B cell (primary cell): ENCODE measurements around the gene SLC2A13. TPM values are rescaled to one million over a fixed set of nuclear protein-coding genes. Genes with fewer than 3 reads are reported as not detected.

Experiments
- ATAC-seq: fragments of 200-7000 bp; cut with Tn5 transposase; one replicate; pipeline ENCODE4 v1.10.0; 2021; ENCODE audit warnings: low read depth, mild to moderate bottlenecking, moderate number of reproducible peaks, moderate library complexity
- CTCF ChIA-PET: fragments of 350-600 bp; sonication (Branson Sonifier 250); formaldehyde crosslinking; loops from one replicate; lab custom pipeline; 2021; ENCODE audit warnings: antibody characterized with exemption, inconsistent platforms; lab: Charles Lee
- POLR2A ChIA-PET: fragments of 350-600 bp; sonication (Branson Sonifier 250); formaldehyde crosslinking; loops from one replicate; lab custom pipeline; 2021; ENCODE audit warnings: antibody characterized with exemption; lab: Charles Lee
- DNase-seq: peaks from one replicate; pipeline ENCODE4 v3.0.0; 2013
- H2AFZ ChIP-seq: 2 replicates; pipeline ENCODE4 v1.6.1; 2012; ENCODE audit warnings: mild to moderate bottlenecking, low read depth, low read length; ENCODE audit not compliant: insufficient read depth, poor library complexity, severe bottlenecking
- H3K27ac ChIP-seq, 2 donors: 1 replicate in 1 of 2; 2 replicates in 1 of 2; pipeline ENCODE4 v1.5.1; 2012 to 2013; ENCODE audit warnings: low read length in 2 of 2, mild to moderate bottlenecking in 2 of 2, moderate library complexity in 1 of 2
- H3K27me3 ChIP-seq, 4 experiments: fragments of 200-600 bp in 1 of 4; sonication (generic) in 1 of 4; replicated peaks in 1 of 4; 1 replicate in 2 of 4; 2 replicates in 2 of 4; pipeline versions ENCODE4 v1.6.1 to v1.7.0; 2013 to 2016; ENCODE audit warnings: low read length in 3 of 4, mild to moderate bottlenecking in 2 of 4, mixed read lengths in 1 of 4, moderate library complexity in 1 of 4; ENCODE audit not compliant: insufficient read depth in 4 of 4, control insufficient read depth in 3 of 4; ENCODE audit errors: control extremely low read depth in 1 of 4
- H3K36me3 ChIP-seq, 2 experiments: replicated peaks in 1 of 2; 1 replicate in 1 of 2; 2 replicates in 1 of 2; pipeline versions ENCODE4 v1.6.1 to v1.7.1; 2013; ENCODE audit warnings: low read length in 1 of 2; ENCODE audit not compliant: insufficient read depth in 2 of 2, control insufficient read depth in 1 of 2; ENCODE audit errors: control extremely low read depth in 1 of 2, extremely low read depth in 1 of 2
- H3K4me1 ChIP-seq, 2 donors: fragments of 200-600 bp in 1 of 2; sonication (generic) in 1 of 2; 1 replicate in 1 of 2; 2 replicates in 1 of 2; pipeline versions ENCODE4 v1.5.1 to v1.6.1; 2013 to 2017; ENCODE audit warnings: low read length in 2 of 2; ENCODE audit not compliant: control insufficient read depth in 2 of 2, insufficient read depth in 2 of 2
- H3K4me2 ChIP-seq: replicated peaks from 2 replicates; pipeline ENCODE3; 2012; ENCODE audit warnings: mild to moderate bottlenecking, low read depth, low read length; ENCODE audit not compliant: poor library complexity, severe bottlenecking
- H3K4me3 ChIP-seq, 5 experiments: fragments of 200-600 bp in 1 of 5; sonication (generic) in 1 of 5; 1 replicate in 3 of 5; 2 replicates in 2 of 5; pipeline versions ENCODE4 v1.5.1 to v1.7.0; 2011 to 2016; ENCODE audit warnings: low read length in 4 of 5, mild to moderate bottlenecking in 4 of 5, low read depth in 2 of 5, control low read depth in 1 of 5, moderate library complexity in 1 of 5; ENCODE audit not compliant: insufficient read depth in 1 of 5; ENCODE audit errors: control extremely low read depth in 1 of 5, extremely low read depth in 1 of 5
- H3K79me2 ChIP-seq: fragments of 200-600 bp; sonication (generic); one replicate; pipeline ENCODE4 v1.6.0; 2016; ENCODE audit warnings: low read length; ENCODE audit not compliant: control insufficient read depth, insufficient read depth
- H3K9ac ChIP-seq: fragments of 200-600 bp; sonication (generic); 2 replicates; pipeline ENCODE4 v1.6.1; 2017; ENCODE audit warnings: mild to moderate bottlenecking, low read length, moderate library complexity
- H3K9me3 ChIP-seq, 3 donors: one replicate each; pipeline versions ENCODE4 v1.6.1 to v1.7.1; 2013; ENCODE audit warnings: low read length in 2 of 3; ENCODE audit not compliant: control insufficient read depth in 2 of 3, insufficient read depth in 1 of 3; ENCODE audit errors: control extremely low read depth in 1 of 3
- H4K20me1 ChIP-seq: 2 replicates; pipeline ENCODE4 v1.6.0; 2012; ENCODE audit warnings: mild to moderate bottlenecking, low read length; ENCODE audit not compliant: insufficient read depth, control insufficient read depth, poor library complexity, severe bottlenecking
- H3K27ac Mint-ChIP-seq: one replicate; pipeline ENCODE4 v1.8.0; 2021; ENCODE audit warnings: mixed read lengths
- H3K27me3 Mint-ChIP-seq: one replicate; pipeline ENCODE4 v1.8.0; 2021; ENCODE audit warnings: mixed read lengths
- H3K4me1 Mint-ChIP-seq: one replicate; pipeline ENCODE4 v1.8.0; 2021; ENCODE audit warnings: mixed read lengths
- H3K4me3 Mint-ChIP-seq: one replicate; pipeline ENCODE4 v1.8.0; 2021; ENCODE audit warnings: mixed read lengths
- H3K9me3 Mint-ChIP-seq: one replicate; pipeline ENCODE4 v1.8.0; 2022; ENCODE audit warnings: mixed read lengths; ENCODE audit not compliant: insufficient read depth
- CTCF ChIP-seq: fragments of 200-600 bp; IDR thresholded peaks from one replicate; pipeline ENCODE4 v1.8.0; 2022; ENCODE audit warnings: antibody characterized with exemption, mild to moderate bottlenecking
- EZH2 ChIP-seq: IDR thresholded peaks from 2 replicates; pipeline ENCODE4 v1.6.1; 2012; ENCODE audit warnings: borderline replicate concordance, low read depth, mild to moderate bottlenecking, moderate library complexity, low read length; ENCODE audit not compliant: insufficient read depth, poor library complexity, severe bottlenecking
- WGBS: methylation state at CpG from one replicate; pipeline ENCODE4 v1.1.5; 2013; ENCODE audit warnings: missing lambda C conversion rate; ENCODE audit not compliant: insufficient coverage; 5-methylcytosine and 5-hydroxymethylcytosine counted together
- intact Hi-C: fragments of 100-400 bp; cut with micrococcal nuclease; formaldehyde crosslinking; loops from one replicate; pipeline ENCODE4 v1.10.0; 2022
- polyA plus RNA-seq: library from polyadenylated mRNA; depleted of rRNA; stranded (reverse); fragments of >200 nt; gene quantifications from 2 replicates; pipeline ENCODE4 v1.2.3, GENCODE V29; 2012
- total RNA-seq, 2 donors: library from RNA; stranded (reverse); fragments of 120-200 nt in 1 of 2; gene quantifications; 1 replicate in 1 of 2; 2 replicates in 1 of 2; pipeline versions ENCODE4 v1.2.3 to v1.2.4, GENCODE V29; 2013 to 2022

SLC2A13 gene
- total and polyA plus RNA-seq, 2 donors (not counting 1 experiment from before 2014, with no cell fraction given): 2.1 to 8.6 TPM

GRCh38 chr12:40075458-40075857 is 30.4 kb downstream of the SLC2A13 start:
- H3K27ac ChIP-seq: no peak overlapping the region
- Mint-ChIP-seq H3K4me1 (peaks cover 4% of the 10 kb centered on the region), H3K9me3 (peaks cover 2% of the 10 kb centered on the region), H3K27ac (no peak overlapping the region), H3K27me3 (no peaks in the 10 kb centered on the region), H3K4me3 (no peak overlapping the region)
- no peaks in the 10 kb centered on the region for H4K20me1 ChIP-seq
- H3K27me3 ChIP-seq: no peaks in the 10 kb centered on the region
- H3K4me1 ChIP-seq: no peaks in the 10 kb centered on the region
- no peak for TF ChIP-seq EZH2
- TF ChIP-seq CTCF: no peak
- no peaks in the 10 kb centered on the region for H3K9me3 ChIP-seq
- ChIA-PET POLR2A (no interaction called here), CTCF (no interaction called here)
- DNase-seq (no peak), ATAC-seq (no peak)
- no peak overlapping the region for H3K9ac ChIP-seq
- no peak overlapping the region for H3K4me2 ChIP-seq
- no peaks in the 10 kb centered on the region for H3K79me2 ChIP-seq
- no peaks in the 10 kb centered on the region for H3K36me3 ChIP-seq
- no peak overlapping the region for H2AFZ ChIP-seq
- intact Hi-C loops: no loop called here
- H3K4me3 ChIP-seq: no peak overlapping the region

GRCh38 chr12:40068416-40068815 is 37.5 kb downstream of the SLC2A13 start:
- CTCF ChIA-PET: no interaction called here

More at GRCh38 chr12:40068416-40068815, 37.5 kb downstream of the SLC2A13 start:
- Histone ChIP-seq H3K27ac (no peak overlapping the region), H2AFZ (no peak overlapping the region), H3K79me2 (no peaks in the 10 kb centered on the region), H3K9me3 (no peaks in the 10 kb centered on the region), H3K36me3 (no peaks in the 10 kb centered on the region), H3K4me2 (no peak overlapping the region), H3K27me3 (no peaks in the 10 kb centered on the region), H3K4me3 (no peak overlapping the region), H3K9ac (no peak overlapping the region), H4K20me1 (no peaks in the 10 kb centered on the region), H3K4me1 (no peaks in the 10 kb centered on the region)
- DNase-seq (no peak), ATAC-seq (no peak)
- Mint-ChIP-seq H3K4me3 (no peak overlapping the region), H3K27ac (no peak overlapping the region), H3K9me3 (no peaks in the 10 kb centered on the region), H3K4me1 (no peaks in the 10 kb centered on the region), H3K27me3 (no peaks in the 10 kb centered on the region)
- POLR2A ChIA-PET: no interaction called here
- TF ChIP-seq EZH2 (no peak), CTCF (no peak)
- WGBS: 100% methylated on average over 1 of the region's 2 CpGs
- intact Hi-C loops: no loop called here
